ENCODE data around the gene CRB1. TPM values are rescaled to one million over a fixed set of nuclear protein-coding genes. Genes with fewer than 3 reads are reported as not detected.

The CRB1 gene
- total and polyA plus RNA-seq, 8 donors, result 0.08 to 0.73 TPM; not detected in 6

- Histone ChIP-seq H3K4me3 (no peak overlapping the region), H3K27me3 (no peaks in the 10 kb centered on the region), H3K36me3 (no peaks in the 10 kb centered on the region), H3K27ac (no peak overlapping the region), H3K9me3 (no peaks in the 10 kb centered on the region), H3K4me1 (no peaks in the 10 kb centered on the region)
- intact Hi-C loops (cut with DNase I; ENCODE audit: low total_unique reads), result no loop called here
- 55 to 67% (median 63%) methylated on average over 2 of the region's 2 CpGs for WGBS, 5 donors
- TF ChIP-seq CTCF (IDR thresholded peaks at IDR 0.05) (no peak), POLR2A (IDR thresholded peaks at IDR 0.05) (no peak), EP300 (IDR thresholded peaks at IDR 0.05) (no peak), POLR2AphosphoS5 (IDR thresholded peaks at IDR 0.05) (no peak)
- no peak for DNase-seq
Observed at GRCh38 chr1:197306381-197307062, 38.5 kb downstream of the CRB1 start.

GRCh38 chr1:197307136-197307535 is 39.1 kb downstream of the CRB1 start:
- H3K4me3 ChIP-seq, result no peak overlapping the region
- no peaks in the 10 kb centered on the region for H3K4me1 ChIP-seq
- H3K9me3 ChIP-seq, result no peaks in the 10 kb centered on the region
- no peak for DNase-seq
- H3K36me3 ChIP-seq, result no peaks in the 10 kb centered on the region
- intact Hi-C loops (cut with DNase I; ENCODE audit: low total_unique reads), result no loop called here
- H3K27ac ChIP-seq, result no peak overlapping the region
- TF ChIP-seq CTCF (IDR thresholded peaks at IDR 0.05) (no peak), POLR2A (IDR thresholded peaks at IDR 0.05) (no peak), EP300 (IDR thresholded peaks at IDR 0.05) (no peak), POLR2AphosphoS5 (IDR thresholded peaks at IDR 0.05) (no peak)
- H3K27me3 ChIP-seq, result no peaks in the 10 kb centered on the region

- TF ChIP-seq POLR2A (IDR thresholded peaks at IDR 0.05) (no peak), EP300 (IDR thresholded peaks at IDR 0.05) (no peak), POLR2AphosphoS5 (IDR thresholded peaks at IDR 0.05) (no peak), CTCF (IDR thresholded peaks at IDR 0.05) (no peak)
- H3K27ac ChIP-seq, result no peak overlapping the region
- peak in 1 of 2 donors; percentile 38 for DNase-seq
- no peak overlapping the region for H3K4me3 ChIP-seq
- intact Hi-C loops (cut with DNase I; ENCODE audit: low total_unique reads), result no loop called here
- H3K4me1 ChIP-seq, result no peaks in the 10 kb centered on the region
- no peaks in the 10 kb centered on the region for H3K36me3 ChIP-seq
- H3K27me3 ChIP-seq, result no peaks in the 10 kb centered on the region
- H3K9me3 ChIP-seq, result no peaks in the 10 kb centered on the region
- 23 to 44% (median 36%) methylated on average over 3 of the region's 3 CpGs for WGBS, 5 donors
Observed at GRCh38 chr1:197307551-197307950, 39.5 kb downstream of the CRB1 start.

GRCh38 chr1:197311081-197311480 is 43.0 kb downstream of the CRB1 start:
- Histone ChIP-seq H3K27ac (no peak overlapping the region), H3K27me3 (no peaks in the 10 kb centered on the region), H3K4me1 (no peaks in the 10 kb centered on the region), H3K9me3 (no peaks in the 10 kb centered on the region), H3K4me3 (no peak overlapping the region), H3K36me3 (no peaks in the 10 kb centered on the region)
- no peak for DNase-seq
- intact Hi-C loops (cut with DNase I; ENCODE audit: low total_unique reads), result no loop called here
- WGBS, 5 donors, result 81 to 93% (median 92%) methylated on average over 4 of the region's 4 CpGs
- no peak for TF ChIP-seq POLR2AphosphoS5 (IDR thresholded peaks at IDR 0.05)

GRCh38 chr1:197312163-197312562 is 44.1 kb downstream of the CRB1 start:
- Histone ChIP-seq H3K4me3 (no peak overlapping the region), H3K4me1 (no peaks in the 10 kb centered on the region), H3K27ac (no peak overlapping the region), H3K27me3 (no peaks in the 10 kb centered on the region), H3K9me3 (no peaks in the 10 kb centered on the region), H3K36me3 (no peaks in the 10 kb centered on the region)
- intact Hi-C loops (cut with DNase I; ENCODE audit: low total_unique reads), result no loop called here
- DNase-seq, result no peak
- TF ChIP-seq EP300 (IDR thresholded peaks at IDR 0.05), result no peak
- no peak for TF ChIP-seq POLR2A (IDR thresholded peaks at IDR 0.05)
- no peak for TF ChIP-seq CTCF (IDR thresholded peaks at IDR 0.05)
- no peak for TF ChIP-seq POLR2AphosphoS5 (IDR thresholded peaks at IDR 0.05)
- 66 to 83% (median 77%) methylated on average over 5 of the region's 5 CpGs for WGBS, 5 donors
